K562 (cell line): Measurements from ENCODE around the gene GAL3ST2. TPM values are rescaled to one million over a fixed set of nuclear protein-coding genes. Genes with fewer than 3 reads are reported as not detected.
"Not testable (repeated sequence)": the region's sequence is repeated elsewhere in the genome, so short reads cannot be mapped to it uniquely, and the experiment has no call there.

Source experiments
- ATAC-seq: fragments of 200-7000 bp; cut with Tn5 transposase; 3 replicates; pipeline ENCODE4 v1.9.1; 2020; ENCODE audit warnings: moderate library complexity
- BruUV-seq: library from RNA; stranded (reverse); fragments of 400-500 nt; replicated peaks from 2 replicates; lab custom pipeline; 2021; lab: Mats Ljungman, UMichigan
- CTCF ChIA-PET: fragments of 300-600 bp; formaldehyde crosslinking; extraction: SDS; loops from one replicate; lab custom pipeline; 2021; ENCODE audit warnings: low intra/inter-chr PET ratio; lab: Yijun Ruan, JAX
- POLR2A ChIA-PET: fragments of 300-600, 350-650 bp; sonication (Branson Sonifier 250); formaldehyde crosslinking; extraction: SDS; loops from one replicate; lab custom pipeline; 2021; ENCODE audit warnings: antibody characterized with exemption, inconsistent platforms; lab: Yijun Ruan, JAX
- DNase-seq, 4 experiments: peaks; one replicate each; pipeline versions ENCODE4 v3.0.0 to v3.0.0-alpha.2; 2011 to 2018; ENCODE audit warnings: low spot score in 3 of 4, mixed read lengths in 3 of 4; ENCODE audit errors: extremely low read depth in 1 of 4
- FAIRE-seq: peaks from 2 replicates; lab custom pipeline; 2011; peaks lifted over from hg19 to GRCh38; lab: Jason Lieb, UNC
- H2AFZ ChIP-seq: 2 replicates; pipeline ENCODE4 v1.6.0; 2011; ENCODE audit warnings: low read depth, low read length, control low read depth, inconsistent platforms
- H3K27ac ChIP-seq: fragments of 200-600 bp; 3 replicates; pipeline ENCODE4 v1.8.0; 2011; ENCODE audit warnings: low read depth, mild to moderate bottlenecking, control low read depth, inconsistent platforms, low read length, moderate library complexity, mixed read lengths; ENCODE audit errors: extremely low read depth
- H3K27me3 ChIP-seq, 2 experiments: fragments of 300-600 bp in 1 of 2; 2 replicates in 1 of 2; 3 replicates in 1 of 2; pipeline versions ENCODE4 v1.6.0 to v1.8.0; 2011; ENCODE audit warnings: inconsistent platforms in 2 of 2, low read length in 2 of 2, mild to moderate bottlenecking in 1 of 2, mixed read lengths in 1 of 2, moderate library complexity in 1 of 2; ENCODE audit not compliant: control insufficient read depth in 2 of 2, insufficient read depth in 2 of 2
- H3K36me3 ChIP-seq: fragments of 300-600 bp; 3 replicates; pipeline ENCODE4 v1.8.0; 2011; ENCODE audit warnings: mild to moderate bottlenecking, low read length, inconsistent platforms; ENCODE audit not compliant: control insufficient read depth, insufficient read depth
- H3K4me1 ChIP-seq, 2 experiments: fragments of 200-600 bp in 1 of 2; replicated peaks in 1 of 2; 2 replicates in 1 of 2; 3 replicates in 1 of 2; pipeline versions ENCODE4 v1.5.1 to v1.8.0; 2011; ENCODE audit warnings: inconsistent platforms in 2 of 2, low read length in 2 of 2, mild to moderate bottlenecking in 1 of 2, mixed read lengths in 1 of 2, moderate library complexity in 1 of 2; ENCODE audit not compliant: control insufficient read depth in 2 of 2, insufficient read depth in 2 of 2
- H3K4me2 ChIP-seq: 2 replicates; pipeline ENCODE4 v1.6.1; 2011; ENCODE audit warnings: low read length, control low read depth, inconsistent platforms, mixed read lengths; ENCODE audit not compliant: insufficient read depth
- H3K4me3 ChIP-seq: fragments of 200-600 bp; sonication (generic), shearing (Covaris generic); 2 replicates; pipeline ENCODE4 v1.5.1; 2016; ENCODE audit warnings: control low read depth, inconsistent platforms
- H3K79me2 ChIP-seq: fragments of 200-600 bp; 3 replicates; pipeline ENCODE4 v1.8.0; 2011; ENCODE audit warnings: low read length, inconsistent platforms; ENCODE audit not compliant: control insufficient read depth, insufficient read depth
- H3K9ac ChIP-seq, 2 experiments: 2 replicates each; pipeline versions ENCODE4 v1.6.0 to v1.6.1; 2011; ENCODE audit warnings: low read depth in 2 of 2, low read length in 2 of 2, control low read depth in 1 of 2, inconsistent platforms in 1 of 2, mild to moderate bottlenecking in 1 of 2, mixed read lengths in 1 of 2; ENCODE audit not compliant: insufficient read depth in 1 of 2
- H3K9me1 ChIP-seq: one replicate; pipeline ENCODE4 v1.6.0; 2011; ENCODE audit warnings: inconsistent platforms, mild to moderate bottlenecking, low read length, moderate library complexity; ENCODE audit not compliant: control insufficient read depth, insufficient read depth
- H3K9me3 ChIP-seq: replicated peaks from 2 replicates; pipeline ENCODE4 v1.5.1; 2011; ENCODE audit warnings: low read depth, low read length, inconsistent platforms; ENCODE audit not compliant: control insufficient read depth, insufficient read depth
- H4K20me1 ChIP-seq: replicated peaks from 2 replicates; pipeline ENCODE4 v1.6.1; 2011; ENCODE audit warnings: low read length, inconsistent platforms, mixed read lengths; ENCODE audit not compliant: control insufficient read depth, insufficient read depth
- ATF1 ChIP-seq, 2 experiments: fragments of 450-650 bp in 1 of 2; IDR thresholded peaks; 2 replicates each; pipeline ENCODE4 v1.6.1; 2016; ENCODE audit warnings: missing compliant biosample characterization in 1 of 2, missing genetic modification characterization in 1 of 2
- ATF3 ChIP-seq, 2 experiments: fragments of 450-650 bp in 1 of 2; sonication (generic) in 1 of 2; formaldehyde crosslinking in 1 of 2; IDR thresholded peaks in 1 of 2; conservative IDR thresholded peaks in 1 of 2; 2 replicates each; pipeline versions ENCODE4 v1.6.1 to v1.8.1; 2016 to 2023; ENCODE audit warnings: mild to moderate bottlenecking in 2 of 2, moderate library complexity in 2 of 2, inconsistent platforms in 1 of 2, missing genetic modification reagents in 1 of 2
- ATF7 ChIP-seq: fragments of 450-650 bp; IDR thresholded peaks from 2 replicates; pipeline ENCODE4 v1.7.1; 2014; ENCODE audit warnings: mild to moderate bottlenecking, moderate library complexity
- CREB1 ChIP-seq, 2 experiments: sonication (generic) in 1 of 2; formaldehyde crosslinking in 1 of 2; IDR thresholded peaks; 2 replicates each; pipeline versions ENCODE4 v1.6.1 to v1.8.0; 2012 to 2022; ENCODE audit warnings: inconsistent platforms in 1 of 2, mild to moderate bottlenecking in 1 of 2, missing genetic modification reagents in 1 of 2, moderate library complexity in 1 of 2
- CTCF ChIP-seq, 3 experiments: IDR thresholded peaks in 2 of 3; conservative IDR thresholded peaks in 1 of 3; 2 replicates each; pipeline ENCODE4 v1.5.1; 2011 to 2012; ENCODE audit warnings: low read length in 3 of 3, mild to moderate bottlenecking in 3 of 3, control low read depth in 2 of 3, improper control_type of control experiment in 1 of 3, inconsistent platforms in 1 of 3, low read depth in 1 of 3, mixed read lengths in 1 of 3, moderate library complexity in 1 of 3; ENCODE audit not compliant: insufficient read depth in 2 of 3
- CXXC5 ChIP-seq: fragments of 250-450 bp; sonication (Bioruptor Pico); IDR thresholded peaks from 2 replicates; pipeline ENCODE4 v1.8.0; 2022; ENCODE audit warnings: inconsistent platforms, mild to moderate bottlenecking, moderate library complexity
- GABPA ChIP-seq: fragments of 200-800 bp; sonication (Bioruptor generic); conservative IDR thresholded peaks from 2 replicates; pipeline ENCODE4 v1.6.1; 2016; ENCODE audit warnings: low read depth, missing genetic modification characterization, missing compliant biosample characterization
- L3MBTL2 ChIP-seq: fragments of 450-650 bp; IDR thresholded peaks from 2 replicates; pipeline ENCODE4 v1.6.1; 2016; ENCODE audit warnings: mild to moderate bottlenecking, moderate library complexity
- SMAD4 ChIP-seq: fragments of 250-450 bp; sonication (Bioruptor Pico); conservative IDR thresholded peaks from 2 replicates; pipeline ENCODE4 v1.8.0; 2021; ENCODE audit warnings: inconsistent platforms, mild to moderate bottlenecking, moderate library complexity
- WGBS: fragments of 100-300 bp; shearing (Covaris generic); methylation state at CpG from one replicate; pipeline ENCODE4 v1.1.6; 2016; ENCODE audit warnings: low coverage, mixed read lengths; ENCODE audit not compliant: insufficient coverage; ENCODE audit errors: missing lambda C conversion rate; 5-methylcytosine and 5-hydroxymethylcytosine counted together
- in situ Hi-C: fragments of 300-500 bp; cut with MboI; formaldehyde crosslinking; loops from 4 replicates; pipeline ENCODE4 v1.15.0; 2018; ENCODE audit warnings: inconsistent platforms, mixed read lengths
- intact Hi-C: fragments of 100-400 bp; cut with micrococcal nuclease; formaldehyde crosslinking; loops from 2 replicates; pipeline ENCODE4 v1.14.2; 2022
- polyA plus RNA-seq, 8 experiments: library from polyadenylated mRNA; depleted of rRNA in 4 of 8; stranded (reverse) in 5 of 8; unstranded in 3 of 8; fragments of >200 nt; fragmentation: Nextera tagmentation in 2 of 8; fragmentation: Illumina TruSeq in 1 of 8; extraction: Ambion mirVana in 2 of 8; extraction: Trizol in 1 of 8; gene quantifications; 2 replicates each; pipeline versions ENCODE4 v1.2.1 to v1.2.3, GENCODE V29; 2011 to 2014; ENCODE audit warnings: inconsistent platforms in 1 of 8, missing spikeins in 1 of 8
- total RNA-seq, 7 experiments: library from RNA; depleted of rRNA in 6 of 7; stranded (reverse); fragments of >200 nt in 6 of 7; fragmentation: Illumina TruSeq in 2 of 7; extraction: Trizol in 2 of 7; gene quantifications; 2 replicates each; pipeline versions ENCODE4 v1.2.1 to v1.2.3, GENCODE V29; 2011 to 2021; ENCODE audit warnings: low replicate concordance in 1 of 7

The GAL3ST2 gene
- total and polyA plus RNA-seq, 9 of the 15 experiments (the other 6 are each of a cell fraction or from before 2014, with no cell fraction given): 0.42 TPM; not detected in 8

DNA sequence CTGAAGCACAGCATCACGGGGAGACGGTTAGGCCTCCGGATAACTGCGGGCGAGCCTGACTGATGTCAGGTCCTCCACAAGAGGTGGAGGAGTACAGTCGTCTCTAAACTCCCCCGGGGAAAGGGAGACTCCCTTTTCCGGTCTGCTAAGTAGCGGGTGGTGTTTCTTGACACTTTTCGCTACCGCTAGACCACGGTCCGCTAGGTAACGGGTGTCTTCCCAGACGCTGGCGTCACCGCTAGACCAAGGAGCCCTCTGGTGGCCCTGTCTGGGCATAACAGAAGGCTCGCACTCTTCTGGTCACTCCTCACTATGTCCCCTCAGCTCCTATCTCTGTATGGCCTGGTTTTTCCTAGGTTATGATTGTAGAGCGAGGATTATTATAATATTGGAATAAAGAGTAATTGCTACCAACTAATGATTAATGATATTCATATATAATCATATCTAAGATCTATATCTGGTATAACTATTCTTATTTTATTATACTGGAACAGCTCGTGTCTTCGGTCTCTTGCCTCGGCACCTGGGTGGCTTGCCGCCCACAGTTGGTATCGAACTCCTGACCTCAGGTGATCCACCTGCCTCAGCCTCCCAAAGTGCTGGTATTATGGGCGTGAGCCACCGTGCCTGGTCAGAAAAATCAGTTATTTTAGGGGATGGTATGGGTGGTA, 44.0 kb upstream of the GAL3ST2 start:
- peak; percentile 77 for FAIRE-seq
- H3K27ac ChIP-seq; H3K9me1 ChIP-seq; ATAC-seq; H3K4me2 ChIP-seq; CTCF ChIA-PET; H4K20me1 ChIP-seq; H3K9ac ChIP-seq; H3K36me3 ChIP-seq; POLR2A ChIA-PET; BruUV-seq; H3K9me3 ChIP-seq; in situ Hi-C loops; H3K27me3 ChIP-seq; H3K4me3 ChIP-seq; TF ChIP-seq ATF3 (CRISPR knock-in tag; conservative IDR thresholded peaks at IDR 0.05); CREB1 (IDR thresholded peaks at IDR 0.05); ATF1 (CRISPR knock-in tag; IDR thresholded peaks at IDR 0.05): not testable (repeated sequence)
- intact Hi-C loops: loop anchor here (1.0 to 5.0 kb wide), 3 partner anchors 45 to 150 kb away; partner anchors contain the start of gene DTYMK
- H2AFZ ChIP-seq: peak overlapping the region; percentile 55; the same call in 1 of the 2 replicates
- H3K4me1 ChIP-seq: peaks cover 4 to 39% of the 10 kb centered on the region in 2 experiments; a peak in 3 of 5 replicates
- 30% methylated on average over 15 of the region's 26 CpGs for WGBS
- peaks cover 19% of the 10 kb centered on the region for H3K79me2 ChIP-seq
- DNase-seq: peak in 1 of 4 experiments; percentile 64
- TF ChIP-seq L3MBTL2 (0 out of 2 replicates have a peak, but pooled peaks have one; percentile 17), ATF7 (peak; percentile 56; the same call in 1 of the 2 replicates), ATF3 (IDR thresholded peaks at IDR 0.05) (0 out of 2 replicates have a peak, but pooled peaks have one; percentile 40), SMAD4 (CRISPR knock-in tag) (peak; percentile 48; the same call in 1 of the 2 replicates), GABPA (tag) (peak; percentile 31; the same call in 1 of the 2 replicates), CXXC5 (CRISPR knock-in tag) (peak; percentile 35; the same call in 1 of the 2 replicates), CTCF (IDR thresholded peaks at IDR 0.05 in 2 of 3, conservative IDR thresholded peaks at IDR 0.05 in 1 of 3; ENCODE audit: insufficient read depth in 2 of 3, low read depth in 1 of 3, low read length in 3 of 3) (peak; percentile 30 to 44 (median 35); a peak in 3 of 6 replicates), CREB1 (CRISPR knock-in tag; IDR thresholded peaks at IDR 0.05) (peak; percentile 48; the same call in 1 of the 2 replicates), ATF1 (tag; IDR thresholded peaks at IDR 0.05) (peak; percentile 71)
